GM23248 (cell line): ENCODE measurements around the gene STAP2. TPM values are rescaled to one million over a fixed set of nuclear protein-coding genes. Genes with fewer than 3 reads are reported as not detected.
A peak's percentile ranks its signal among the peaks of the same experiment; 100 is the strongest.

ENCODE experiments used
- DNase-seq: peaks from one replicate; pipeline ENCODE4 v3.0.0-alpha.2; 2015
- H2AFZ ChIP-seq: fragments of 200-600 bp; sonication (generic); 2 replicates; pipeline ENCODE4 v1.6.1; 2016; ENCODE audit warnings: antibody characterized with exemption
- H3F3A ChIP-seq: fragments of 200-600 bp; sonication (generic); 2 replicates; pipeline ENCODE4 v1.6.1; 2016; ENCODE audit warnings: mild to moderate bottlenecking, antibody characterized with exemption, mixed run types; ENCODE audit not compliant: insufficient read depth
- H3K27ac ChIP-seq: fragments of 200-600 bp; sonication (generic); 2 replicates; pipeline ENCODE4 v1.5.1; 2016; ENCODE audit warnings: mild to moderate bottlenecking
- H3K27me3 ChIP-seq: fragments of 200-600 bp; sonication (generic); replicated peaks from 2 replicates; pipeline ENCODE4 v1.6.1; 2016; ENCODE audit warnings: mild to moderate bottlenecking; ENCODE audit not compliant: insufficient read depth
- H3K36me3 ChIP-seq: fragments of 200-600 bp; sonication (generic); 2 replicates; pipeline ENCODE4 v1.6.1; 2016; ENCODE audit warnings: low read depth, mild to moderate bottlenecking
- H3K4me1 ChIP-seq: fragments of 200-600 bp; sonication (generic); 2 replicates; pipeline ENCODE4 v1.6.1; 2016; ENCODE audit warnings: mild to moderate bottlenecking; ENCODE audit not compliant: insufficient read depth
- H3K4me2 ChIP-seq: fragments of 200-600 bp; sonication (generic); one replicate; pipeline ENCODE4 v1.6.1; 2016; ENCODE audit warnings: mild to moderate bottlenecking; ENCODE audit not compliant: unreplicated experiment
- H3K4me3 ChIP-seq: fragments of 200-600 bp; sonication (generic); 2 replicates; pipeline ENCODE4 v1.5.1; 2016; ENCODE audit warnings: mild to moderate bottlenecking
- H3K79me2 ChIP-seq: fragments of 200-600 bp; sonication (generic); 2 replicates; pipeline ENCODE4 v1.6.1; 2016; ENCODE audit warnings: mild to moderate bottlenecking; ENCODE audit not compliant: insufficient read depth
- H3K9ac ChIP-seq: fragments of 200-600 bp; sonication (generic); 2 replicates; pipeline ENCODE4 v1.6.1; 2016; ENCODE audit warnings: mild to moderate bottlenecking
- H3K9me2 ChIP-seq: fragments of 200-600 bp; sonication (generic); 2 replicates; pipeline ENCODE4 v1.6.1; 2016; ENCODE audit warnings: mixed run types, mild to moderate bottlenecking, moderate library complexity; ENCODE audit not compliant: insufficient read depth
- H3K9me3 ChIP-seq: fragments of 200-600 bp; sonication (generic); one replicate; pipeline ENCODE4 v1.6.1; 2017; ENCODE audit warnings: low read depth
- H4K20me1 ChIP-seq: fragments of 200-600 bp; sonication (generic); 2 replicates; pipeline ENCODE4 v1.6.0; 2016; ENCODE audit not compliant: insufficient read depth
- EZH2 ChIP-seq: fragments of 200-600 bp; sonication (generic); IDR thresholded peaks from 2 replicates; pipeline ENCODE4 v1.6.1; 2018; ENCODE audit warnings: antibody characterized with exemption, mild to moderate bottlenecking; ENCODE audit not compliant: insufficient read depth, poor library complexity, severe bottlenecking
- EZH2phosphoT487 ChIP-seq: fragments of 200-600 bp; sonication (generic); IDR thresholded peaks from 2 replicates; pipeline ENCODE4 v1.6.1; 2018; ENCODE audit warnings: antibody characterized with exemption, moderate library complexity, mild to moderate bottlenecking, low read depth; ENCODE audit not compliant: insufficient read depth
- WGBS, 2 experiments: methylation state at CpG; one replicate each; pipeline ENCODE4 v1.1.6; 2015 to 2017; ENCODE audit warnings: low lambda C conversion rate in 2 of 2, low coverage in 1 of 2; ENCODE audit errors: missing lambda C conversion rate in 2 of 2; 5-methylcytosine and 5-hydroxymethylcytosine counted together
- in situ Hi-C: fragments of 300-500 bp; cut with MboI; formaldehyde crosslinking; loops from 2 replicates; pipeline ENCODE4 v1.15.0; 2020
- polyA plus RNA-seq: library from polyadenylated mRNA; unstranded; fragments of >200 nt; fragmentation: Nextera tagmentation; extraction: Ambion mirVana; gene quantifications from 2 replicates; pipeline ENCODE4 v1.2.1, GENCODE V29; 2016
- total RNA-seq: library from RNA; depleted of rRNA; stranded (reverse); fragments of >200 nt; shearing (Covaris generic); gene quantifications from 2 replicates; pipeline ENCODE4 v1.2.3, GENCODE V29; 2014

The STAP2 gene
- total and polyA plus RNA-seq, 2 experiments from 2014 or later: 1.7 to 1.8 TPM

GRCh38 chr19:4373601-4374497 is 35.2 kb upstream of the STAP2 start:
- peaks cover 88% of the 10 kb centered on the region for H3K79me2 ChIP-seq
- no peak overlapping the region for H2AFZ ChIP-seq
- H3F3A ChIP-seq: peaks cover 51% of the 10 kb centered on the region
- TF ChIP-seq EZH2: no peak
- TF ChIP-seq EZH2phosphoT487: no peak
- WGBS, 2 experiments: 6 to 9% methylated on average over 23 to 25 of the region's 25 CpGs
- DNase-seq: peak; percentile 74
- H4K20me1 ChIP-seq: no peaks in the 10 kb centered on the region; the same call in 1 of the 2 replicates
- peak overlapping the region; percentile 13 for H3K4me3 ChIP-seq
- H3K27ac ChIP-seq: peak overlapping the region; percentile 97
- H3K9me2 ChIP-seq: no peaks in the 10 kb centered on the region
- H3K4me1 ChIP-seq: peaks cover 78% of the 10 kb centered on the region
- H3K9me3 ChIP-seq: no peaks in the 10 kb centered on the region
- H3K4me2 ChIP-seq: peak overlapping the region; percentile 38
- in situ Hi-C loops: no loop called here
- H3K27me3 ChIP-seq: no peaks in the 10 kb centered on the region
- no peaks in the 10 kb centered on the region for H3K36me3 ChIP-seq
- H3K9ac ChIP-seq: peak overlapping the region; percentile 86

GRCh38 chr19:4373013-4373367 is 34.4 kb upstream of the STAP2 start:
- Histone ChIP-seq H3K9me2 (no peaks in the 10 kb centered on the region), H3K4me2 (peak overlapping the region; percentile 38), H3K9me3 (no peaks in the 10 kb centered on the region), H3K9ac (peak overlapping the region; percentile 86), H4K20me1 (no peaks in the 10 kb centered on the region), H3K27ac (peak overlapping the region; percentile 97), H3K4me1 (peaks cover 86% of the 10 kb centered on the region), H2AFZ (no peak overlapping the region), H3K4me3 (no peak overlapping the region), H3K36me3 (no peaks in the 10 kb centered on the region), H3K79me2 (peaks cover 88% of the 10 kb centered on the region), H3K27me3 (no peaks in the 10 kb centered on the region), H3F3A (peaks cover 51% of the 10 kb centered on the region)
- DNase-seq: no peak
- in situ Hi-C loops: no loop called here
- 59 to 62% methylated on average over 8 of the region's 8 CpGs for WGBS, 2 experiments
- no peak for TF ChIP-seq EZH2
- TF ChIP-seq EZH2phosphoT487: no peak

GRCh38 chr19:4372165-4373012 is 33.8 kb upstream of the STAP2 start:
- DNase-seq: no peak
- Histone ChIP-seq H3K79me2 (peaks cover 88% of the 10 kb centered on the region), H3K9me3 (no peaks in the 10 kb centered on the region), H3F3A (peaks cover 51% of the 10 kb centered on the region), H3K4me2 (no peak overlapping the region), H3K9ac (peak overlapping the region; percentile 86), H2AFZ (no peak overlapping the region), H3K27ac (peak overlapping the region; percentile 97), H3K36me3 (no peaks in the 10 kb centered on the region), H4K20me1 (no peaks in the 10 kb centered on the region), H3K27me3 (no peaks in the 10 kb centered on the region), H3K4me3 (no peak overlapping the region), H3K9me2 (no peaks in the 10 kb centered on the region), H3K4me1 (peaks cover 87% of the 10 kb centered on the region)
- WGBS, 2 experiments: 87 to 90% methylated on average over 21 to 22 of the region's 22 CpGs
- TF ChIP-seq EZH2phosphoT487 (no peak), EZH2 (no peak)
- in situ Hi-C loops: no loop called here
